CD4-positive, alpha-beta T cell treated with Interleukin-12 subunit alpha and Interleukin-12 subunit beta, for 1 hour (primary cell): ENCODE measurements around the gene TLR7.

ENCODE experiments used
- DNase-seq: peaks from one replicate; pipeline ENCODE4 v3.0.0-alpha.2; 2020

Gene TLR7

DNA sequence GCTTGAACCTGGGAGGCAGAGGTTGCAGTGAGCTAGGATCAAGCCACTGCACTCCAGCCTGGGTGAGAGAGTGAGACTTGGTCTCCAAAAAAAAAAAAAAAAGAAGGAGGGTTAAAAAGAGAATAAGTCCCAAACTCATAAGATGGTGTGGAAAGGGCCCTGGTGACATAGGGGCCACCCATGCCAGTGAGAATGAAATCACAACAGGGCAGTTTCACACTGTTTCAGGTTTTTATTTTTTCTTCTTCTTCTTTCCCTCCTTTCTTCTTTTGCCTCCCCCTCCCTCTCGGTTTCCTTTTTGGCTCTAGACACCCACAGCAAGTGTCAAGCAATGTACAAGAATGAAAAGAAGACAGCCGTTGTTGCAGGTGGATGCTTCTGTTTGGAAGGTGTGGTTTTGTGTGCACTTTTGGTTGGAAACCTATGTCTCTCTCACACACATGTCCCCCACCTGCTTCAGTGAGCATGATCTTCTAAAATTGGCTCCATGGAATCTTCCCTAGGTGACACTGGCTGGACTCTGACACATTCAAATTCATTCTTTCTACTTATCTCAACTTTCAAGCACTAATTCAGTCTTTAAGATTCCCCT, 25.1 kb downstream of the TLR7 start:
- no peak for DNase-seq

DNA sequence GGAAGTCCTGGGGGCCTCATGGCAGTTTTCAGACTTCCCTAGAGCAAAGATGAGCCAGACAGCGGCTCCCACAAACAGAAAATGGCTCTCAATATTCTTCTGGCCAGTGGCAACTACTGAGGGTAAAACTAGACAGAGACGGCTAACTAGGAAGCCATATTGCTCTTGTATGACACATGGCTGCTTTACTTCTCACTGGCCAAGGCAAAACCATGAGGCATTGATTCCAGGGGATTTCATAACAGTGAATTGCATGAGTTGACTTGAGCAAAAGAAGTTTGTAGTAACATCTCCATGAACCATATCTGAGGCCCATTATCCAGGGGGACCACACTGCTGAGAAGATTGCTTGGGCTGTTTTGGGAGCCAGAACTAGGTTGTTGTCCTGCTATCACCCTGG, 25.8 kb downstream of the TLR7 start:
- no peak for DNase-seq

DNA sequence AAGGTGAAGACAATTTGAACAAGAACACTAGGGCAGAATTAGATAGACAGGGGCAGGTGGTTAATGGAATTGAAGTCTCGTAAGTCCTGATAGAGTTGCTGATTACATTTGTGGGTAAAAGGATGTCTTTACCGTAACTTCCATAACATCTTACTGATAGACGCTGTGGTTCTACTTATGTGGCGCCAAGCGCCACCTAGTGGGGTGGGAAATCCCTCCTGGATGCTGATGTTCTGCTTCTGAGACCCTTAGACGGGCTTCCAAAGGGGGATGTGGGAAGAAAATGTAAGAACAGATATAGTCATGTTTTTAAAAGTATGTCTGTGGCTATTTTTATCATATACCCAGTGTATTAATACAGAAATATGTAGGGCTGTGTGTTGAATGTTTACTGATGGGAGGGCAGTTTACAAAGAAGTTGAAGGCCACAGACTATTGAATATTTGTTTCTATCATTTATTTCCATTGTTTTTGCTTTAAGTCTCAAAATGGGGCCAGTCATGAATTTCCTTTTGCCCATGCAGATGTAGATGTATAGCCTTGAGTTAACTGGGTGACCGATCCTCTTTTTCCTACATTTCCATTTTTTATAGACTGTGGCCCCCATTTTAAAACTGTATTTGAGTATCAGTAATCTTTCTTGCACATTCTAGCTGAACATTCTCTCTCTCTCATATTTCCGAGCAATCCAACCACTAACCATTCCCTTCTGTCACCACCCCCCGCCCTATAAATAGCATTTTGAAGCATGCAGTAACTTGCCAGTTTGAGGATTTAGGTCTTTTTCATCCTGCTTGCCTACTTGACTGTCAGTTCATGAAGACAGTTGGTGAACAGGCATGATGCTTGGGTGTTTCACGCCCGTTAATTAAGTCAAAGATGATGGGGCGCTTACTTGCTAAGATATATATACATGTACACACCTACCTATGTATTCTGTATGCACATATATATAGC, 27.5 kb downstream of the TLR7 start:
- DNase-seq, result peak; percentile 39

DNA sequence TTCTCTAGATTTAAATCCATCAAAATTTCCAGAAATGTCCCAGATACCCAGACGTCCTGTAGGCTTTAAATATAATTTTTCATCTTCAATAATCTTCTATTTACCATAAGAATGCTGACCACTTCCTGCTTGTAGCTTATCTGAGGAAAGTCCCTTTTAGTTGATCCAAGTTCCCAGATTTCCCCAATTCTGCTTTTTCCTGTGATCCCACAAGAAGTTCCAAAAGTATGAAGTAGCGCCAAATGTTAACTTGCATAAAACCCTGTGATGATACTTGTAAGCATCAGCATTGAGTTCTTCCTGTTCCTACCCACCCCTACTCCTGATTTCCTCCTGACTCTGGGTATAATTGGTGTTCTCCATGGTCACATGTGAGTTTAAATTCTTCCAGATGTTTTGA, 29.0 kb downstream of the TLR7 start:
- no peak for DNase-seq

DNA sequence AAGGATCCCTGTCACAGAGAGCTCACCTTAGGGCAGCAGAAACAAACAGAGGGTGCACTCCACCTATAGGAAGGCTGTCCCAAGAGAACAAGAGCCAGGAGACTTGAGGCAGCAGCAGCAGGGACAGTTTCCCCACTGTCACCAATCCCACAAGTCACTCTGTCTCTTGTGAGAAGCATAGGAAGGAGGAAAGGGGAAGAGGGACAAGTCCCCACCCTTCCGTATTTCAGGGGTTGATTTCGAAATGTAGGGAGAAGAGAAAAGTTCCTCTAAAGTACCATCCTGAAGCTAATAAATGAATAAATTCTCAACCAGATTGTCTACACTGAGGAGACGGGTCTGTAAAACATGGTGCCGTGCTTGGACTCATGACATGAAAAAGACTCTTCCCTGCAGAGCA, 30.1 kb downstream of the TLR7 start:
- no peak for DNase-seq

DNA sequence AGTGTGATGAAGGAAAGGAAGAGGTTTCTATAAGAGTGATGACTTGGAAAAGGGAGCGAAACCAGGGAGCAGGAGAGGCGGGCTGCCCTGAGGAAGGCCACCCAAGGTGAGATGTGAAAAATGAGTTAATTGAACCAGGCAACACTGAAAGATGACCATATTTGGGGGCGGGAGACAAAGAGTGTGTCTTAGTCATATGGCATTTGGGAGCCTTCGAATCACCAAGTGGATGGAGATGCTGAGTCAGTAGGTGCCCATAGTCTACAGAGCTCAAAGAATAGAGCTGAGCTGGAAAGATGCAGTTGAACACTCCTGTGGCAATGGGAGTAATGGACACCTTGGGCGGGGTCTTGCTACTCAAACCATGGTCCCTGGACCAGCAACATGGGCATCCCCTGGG, 31.2 kb downstream of the TLR7 start:
- no peak for DNase-seq

DNA sequence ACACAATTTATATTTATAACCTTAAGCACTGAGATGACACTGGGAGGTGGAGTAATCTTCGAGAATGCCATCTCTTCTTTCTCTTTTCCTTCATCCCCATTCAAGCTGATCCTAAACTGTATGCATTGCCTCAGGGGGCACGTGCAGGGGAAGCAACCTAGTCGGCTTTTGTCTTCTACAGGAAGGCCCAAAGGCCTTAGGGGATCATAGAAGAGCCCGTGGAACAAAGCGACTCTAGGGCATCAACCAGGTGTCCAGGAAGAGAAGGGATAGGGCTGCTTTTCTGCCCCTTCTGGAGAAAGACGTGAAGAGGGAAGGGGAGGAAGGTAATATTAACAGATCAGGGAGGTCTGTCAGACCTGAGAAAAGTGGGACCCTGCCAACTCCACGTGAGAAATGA, 32.6 kb downstream of the TLR7 start:
- DNase-seq, result no peak

DNA sequence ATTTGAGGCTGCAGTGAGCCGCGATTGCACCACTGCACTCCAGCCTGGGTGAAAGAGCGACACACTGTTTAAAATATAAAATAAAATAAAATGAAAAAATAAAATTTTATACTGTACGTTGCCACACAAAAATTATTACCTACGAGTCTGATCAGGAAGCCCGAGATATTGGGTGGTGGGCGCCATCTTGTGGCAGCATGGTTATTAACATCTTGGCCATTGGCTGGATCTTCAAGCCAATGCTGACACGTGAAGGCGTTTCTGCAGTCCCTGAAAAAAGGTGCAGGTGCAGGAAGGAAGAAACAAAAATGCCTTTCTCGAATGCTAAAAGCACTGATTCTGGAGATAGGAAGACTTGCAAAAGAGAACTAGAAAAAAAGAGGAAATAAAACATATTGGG, 34.6 kb downstream of the TLR7 start:
- peak; percentile 61 for DNase-seq

DNA sequence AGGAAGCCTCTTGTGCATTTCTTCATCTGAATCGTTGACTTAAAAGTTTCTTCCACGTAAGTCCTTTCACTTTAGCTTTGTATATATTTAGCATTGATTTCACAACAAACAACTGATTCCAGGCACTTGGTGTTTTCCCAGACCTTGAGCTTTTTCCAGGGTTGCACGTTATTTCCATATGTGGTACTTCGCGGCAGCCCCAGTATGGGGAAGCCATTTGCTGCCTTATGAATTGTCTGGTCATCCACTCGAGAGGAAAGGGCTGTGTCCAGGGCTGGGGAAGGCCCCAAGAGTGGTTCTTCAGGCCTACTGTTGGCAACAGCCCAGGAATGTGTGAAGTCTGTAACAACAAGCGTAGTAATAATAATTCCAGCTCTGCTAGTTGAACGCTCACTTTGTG, 36.8 kb downstream of the TLR7 start:
- no peak for DNase-seq

DNA sequence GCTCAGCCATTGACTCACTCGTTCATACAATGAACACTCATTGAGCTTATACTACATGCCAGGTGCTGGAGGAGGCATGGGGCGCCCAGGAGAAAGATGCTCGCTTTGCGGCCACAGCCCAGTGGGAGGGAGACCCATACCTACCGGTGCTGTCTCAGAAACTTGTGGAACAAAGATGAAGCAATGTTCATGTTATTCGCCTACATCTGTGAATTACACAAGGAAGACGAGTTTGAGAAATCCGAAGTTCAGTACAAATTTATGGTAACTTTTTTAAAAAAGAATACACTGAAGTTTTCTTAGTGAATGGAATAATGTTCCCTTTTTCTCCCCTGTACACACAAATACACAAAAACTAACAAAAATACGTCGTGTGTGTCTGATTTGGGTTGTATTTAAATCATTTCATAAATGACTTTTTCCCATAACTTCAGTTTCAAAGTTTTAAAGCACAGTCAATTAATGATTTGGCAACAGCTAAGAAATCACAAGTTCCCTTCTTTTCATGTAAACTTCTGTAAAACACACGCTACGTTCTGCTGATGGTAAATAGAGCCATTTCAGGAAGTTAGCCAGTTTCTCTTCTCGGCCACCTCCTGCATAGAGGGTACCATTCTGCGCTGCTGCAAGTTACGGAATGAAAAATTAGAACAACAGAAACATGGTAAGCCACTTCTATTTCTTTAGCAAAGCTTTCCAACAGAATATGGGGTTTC, 39.3 kb downstream of the TLR7 start, which contains the start of gene TLR8:
Gene TLR8, plus strand, starts transcription at position 575 of the 716 bp plus-strand sequence. Its CDS starts 87 bp downstream, at position 662.
- DNase-seq, result no peak

DNA sequence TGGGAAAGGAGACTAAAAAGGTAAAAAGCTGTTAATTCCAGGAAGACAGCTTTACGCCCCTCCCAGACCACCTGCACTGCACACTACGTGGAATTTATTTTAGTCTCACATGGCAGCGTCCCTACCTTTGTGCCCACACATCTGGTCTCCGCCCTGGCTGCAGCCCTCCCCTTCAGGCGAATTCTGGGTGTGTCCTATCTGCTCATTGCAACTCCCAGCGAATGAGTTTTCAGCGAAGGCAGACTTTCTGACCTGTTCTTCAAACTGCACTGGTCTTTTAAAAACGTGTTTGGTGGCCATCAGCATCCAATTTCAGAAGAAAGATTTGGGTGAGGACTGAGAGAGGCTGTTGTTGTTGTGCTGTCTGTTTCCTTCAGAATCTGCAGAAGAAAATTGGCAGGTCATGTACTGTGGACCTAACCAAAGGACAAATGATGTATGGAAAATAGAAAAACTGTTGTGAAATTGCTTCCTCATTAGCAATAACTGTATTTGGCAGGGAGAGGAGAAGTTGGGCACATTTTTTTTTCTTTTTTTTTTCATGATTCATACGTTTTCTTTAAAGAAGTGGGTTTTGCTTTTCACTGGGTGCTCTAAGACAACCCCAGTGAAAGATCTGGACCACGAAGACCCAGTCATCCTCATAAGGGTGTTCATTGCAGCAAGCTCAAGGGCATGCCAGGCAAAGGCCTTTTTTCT, 43.7 kb downstream of the TLR7 start:
- no peak for DNase-seq

DNA sequence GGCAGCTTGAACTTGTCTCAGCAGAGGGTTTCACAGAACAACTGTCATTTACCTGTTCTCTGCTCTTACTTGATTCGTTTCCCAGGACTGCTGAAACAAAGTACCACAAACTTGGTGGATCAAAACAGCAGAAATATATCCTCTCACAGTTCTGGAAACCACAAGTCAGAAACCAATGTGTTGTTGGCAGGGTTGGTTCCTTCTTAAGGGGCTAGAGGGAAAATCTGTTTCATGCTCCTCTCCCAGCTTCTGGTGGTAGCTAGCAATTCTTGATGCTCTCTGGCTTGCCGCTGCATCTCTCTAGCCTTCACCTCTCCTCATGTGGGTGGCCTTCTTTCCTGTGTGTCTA, 44.2 kb downstream of the TLR7 start:
- no peak for DNase-seq

DNA sequence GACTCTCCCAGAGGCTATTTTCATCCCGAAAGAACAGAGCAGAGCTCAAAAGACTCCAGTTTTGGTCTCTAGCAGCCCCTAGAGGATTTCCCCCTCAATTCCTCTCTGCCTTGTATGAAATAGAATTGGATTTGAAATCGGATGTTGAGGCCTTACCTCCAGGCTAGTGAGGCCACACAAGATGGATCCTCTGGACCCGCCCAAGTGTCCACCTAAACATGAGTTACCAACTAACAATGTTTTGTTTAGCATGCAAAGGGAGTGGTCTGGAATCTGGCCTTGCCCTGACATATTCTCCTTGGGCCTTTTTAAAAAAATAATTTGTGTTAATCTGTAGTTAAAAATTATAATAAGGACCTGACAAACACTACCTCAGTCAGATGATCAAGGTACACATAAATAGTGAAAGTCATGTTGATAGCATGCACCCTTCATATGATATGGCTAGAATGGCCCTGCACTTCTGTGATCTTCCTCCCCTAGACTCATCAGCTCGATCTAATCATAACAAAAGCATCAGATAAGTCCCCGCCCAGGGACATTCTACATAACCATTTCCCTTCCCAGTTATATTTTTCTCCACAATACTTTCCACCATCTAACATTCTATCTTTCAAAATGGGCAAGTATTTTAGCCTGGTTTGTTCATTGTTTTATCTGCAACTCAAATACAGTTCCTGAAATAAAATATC, 46.1 kb downstream of the TLR7 start:
- no peak for DNase-seq

DNA sequence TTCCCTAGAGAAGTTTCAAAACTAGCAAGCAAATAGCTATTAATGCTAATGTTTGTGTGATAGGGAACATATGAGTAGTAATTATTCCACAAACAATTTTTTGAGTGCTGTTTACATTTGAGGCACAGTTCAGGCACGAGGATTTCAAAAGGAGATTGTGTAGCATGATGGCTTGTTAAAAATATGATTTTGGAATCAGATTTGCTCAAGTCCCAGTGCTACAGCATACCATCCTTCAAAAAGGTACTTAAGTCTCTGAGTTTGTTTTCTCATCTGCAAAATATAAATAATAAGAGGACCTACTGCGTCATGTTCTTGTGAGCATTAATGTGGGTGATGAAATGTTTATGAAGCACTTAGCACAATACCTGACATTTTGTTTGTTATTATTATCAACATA, 50.9 kb downstream of the TLR7 start:
- no peak for DNase-seq

DNA sequence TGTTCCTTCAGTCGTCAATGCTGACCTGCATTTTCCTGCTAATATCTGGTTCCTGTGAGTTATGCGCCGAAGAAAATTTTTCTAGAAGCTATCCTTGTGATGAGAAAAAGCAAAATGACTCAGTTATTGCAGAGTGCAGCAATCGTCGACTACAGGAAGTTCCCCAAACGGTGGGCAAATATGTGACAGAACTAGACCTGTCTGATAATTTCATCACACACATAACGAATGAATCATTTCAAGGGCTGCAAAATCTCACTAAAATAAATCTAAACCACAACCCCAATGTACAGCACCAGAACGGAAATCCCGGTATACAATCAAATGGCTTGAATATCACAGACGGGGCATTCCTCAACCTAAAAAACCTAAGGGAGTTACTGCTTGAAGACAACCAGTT, 52.2 kb downstream of the TLR7 start:
- no peak for DNase-seq

DNA sequence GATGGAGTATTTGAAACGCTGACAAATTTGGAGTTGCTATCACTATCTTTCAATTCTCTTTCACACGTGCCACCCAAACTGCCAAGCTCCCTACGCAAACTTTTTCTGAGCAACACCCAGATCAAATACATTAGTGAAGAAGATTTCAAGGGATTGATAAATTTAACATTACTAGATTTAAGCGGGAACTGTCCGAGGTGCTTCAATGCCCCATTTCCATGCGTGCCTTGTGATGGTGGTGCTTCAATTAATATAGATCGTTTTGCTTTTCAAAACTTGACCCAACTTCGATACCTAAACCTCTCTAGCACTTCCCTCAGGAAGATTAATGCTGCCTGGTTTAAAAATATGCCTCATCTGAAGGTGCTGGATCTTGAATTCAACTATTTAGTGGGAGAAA, 52.7 kb downstream of the TLR7 start:
- no peak for DNase-seq

DNA sequence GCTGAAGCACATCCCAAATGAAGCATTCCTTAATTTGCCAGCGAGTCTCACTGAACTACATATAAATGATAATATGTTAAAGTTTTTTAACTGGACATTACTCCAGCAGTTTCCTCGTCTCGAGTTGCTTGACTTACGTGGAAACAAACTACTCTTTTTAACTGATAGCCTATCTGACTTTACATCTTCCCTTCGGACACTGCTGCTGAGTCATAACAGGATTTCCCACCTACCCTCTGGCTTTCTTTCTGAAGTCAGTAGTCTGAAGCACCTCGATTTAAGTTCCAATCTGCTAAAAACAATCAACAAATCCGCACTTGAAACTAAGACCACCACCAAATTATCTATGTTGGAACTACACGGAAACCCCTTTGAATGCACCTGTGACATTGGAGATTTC, 54.1 kb downstream of the TLR7 start:
- no peak for DNase-seq

DNA sequence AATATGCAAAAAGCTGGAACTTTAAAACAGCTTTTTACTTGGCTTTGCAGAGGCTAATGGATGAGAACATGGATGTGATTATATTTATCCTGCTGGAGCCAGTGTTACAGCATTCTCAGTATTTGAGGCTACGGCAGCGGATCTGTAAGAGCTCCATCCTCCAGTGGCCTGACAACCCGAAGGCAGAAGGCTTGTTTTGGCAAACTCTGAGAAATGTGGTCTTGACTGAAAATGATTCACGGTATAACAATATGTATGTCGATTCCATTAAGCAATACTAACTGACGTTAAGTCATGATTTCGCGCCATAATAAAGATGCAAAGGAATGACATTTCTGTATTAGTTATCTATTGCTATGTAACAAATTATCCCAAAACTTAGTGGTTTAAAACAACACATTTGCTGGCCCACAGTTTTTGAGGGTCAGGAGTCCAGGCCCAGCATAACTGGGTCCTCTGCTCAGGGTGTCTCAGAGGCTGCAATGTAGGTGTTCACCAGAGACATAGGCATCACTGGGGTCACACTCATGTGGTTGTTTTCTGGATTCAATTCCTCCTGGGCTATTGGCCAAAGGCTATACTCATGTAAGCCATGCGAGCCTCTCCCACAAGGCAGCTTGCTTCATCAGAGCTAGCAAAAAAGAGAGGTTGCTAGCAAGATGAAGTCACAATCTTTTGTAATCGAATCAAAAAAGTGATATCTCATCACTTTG, 55.2 kb downstream of the TLR7 start:
- DNase-seq, result no peak

DNA sequence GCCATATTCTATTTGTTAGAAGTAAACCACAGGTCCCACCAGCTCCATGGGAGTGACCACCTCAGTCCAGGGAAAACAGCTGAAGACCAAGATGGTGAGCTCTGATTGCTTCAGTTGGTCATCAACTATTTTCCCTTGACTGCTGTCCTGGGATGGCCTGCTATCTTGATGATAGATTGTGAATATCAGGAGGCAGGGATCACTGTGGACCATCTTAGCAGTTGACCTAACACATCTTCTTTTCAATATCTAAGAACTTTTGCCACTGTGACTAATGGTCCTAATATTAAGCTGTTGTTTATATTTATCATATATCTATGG, 55.7 kb downstream of the TLR7 start:
- DNase-seq, result no peak

DNA sequence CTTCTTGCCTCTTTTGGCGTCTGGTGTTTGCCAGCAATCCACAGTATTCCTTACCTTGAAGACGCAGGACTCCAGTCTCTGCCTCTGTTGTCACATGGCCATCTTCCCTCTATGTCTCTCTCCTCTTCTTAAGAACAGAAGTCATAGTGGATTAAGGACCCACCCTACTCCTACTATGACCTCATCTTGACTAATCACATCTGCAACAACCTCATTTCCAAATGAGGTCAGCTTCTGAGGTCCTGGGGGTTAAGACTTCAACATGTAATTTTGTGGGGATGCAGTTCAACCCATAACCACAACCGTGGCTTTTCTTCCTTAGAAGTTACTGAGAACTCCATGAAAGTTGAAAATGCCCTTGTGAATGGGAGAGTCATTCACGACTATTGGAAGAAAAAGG, 62.8 kb downstream of the TLR7 start:
- DNase-seq, result no peak

DNA sequence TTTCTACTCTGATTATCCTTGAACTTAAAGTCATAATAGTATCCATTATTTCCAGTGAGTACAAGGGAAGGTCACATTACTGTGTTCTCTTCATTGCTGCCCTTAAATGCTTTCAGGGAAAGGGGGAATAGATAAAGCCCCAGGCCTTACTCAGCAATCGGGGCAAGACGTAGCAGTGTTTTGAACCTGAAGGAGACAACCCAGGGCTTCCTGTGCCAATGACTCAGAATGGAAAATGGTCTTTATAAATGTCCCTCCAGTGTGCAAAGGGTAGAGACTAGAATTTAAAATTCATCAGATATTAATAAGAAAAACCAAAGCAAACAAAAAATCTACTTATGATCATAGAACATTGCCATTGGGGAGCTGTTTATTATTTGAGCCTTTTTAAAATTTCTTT, 63.3 kb downstream of the TLR7 start:
- no peak for DNase-seq

DNA sequence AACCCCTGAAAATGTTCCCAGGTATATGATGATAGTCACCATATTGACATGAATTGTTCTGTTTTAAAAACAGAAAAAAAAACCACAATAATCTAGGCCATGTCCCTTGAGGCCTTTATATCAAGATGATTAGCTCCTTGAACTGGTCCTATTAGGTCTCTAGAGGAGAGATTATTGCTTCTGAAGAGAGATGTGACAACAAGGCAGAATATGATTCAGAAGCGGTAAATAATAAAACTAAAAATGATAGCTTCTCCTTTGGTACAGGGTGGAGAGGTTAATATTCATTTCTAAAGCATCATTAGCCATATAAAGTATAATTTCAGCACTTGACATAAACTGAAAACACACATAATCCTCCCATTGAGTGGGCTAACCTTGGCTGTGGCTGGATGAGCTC, 65.4 kb downstream of the TLR7 start:
- DNase-seq, result no peak
